ENCODE results near the gene NRXN3.

Gene NRXN3

DNA sequence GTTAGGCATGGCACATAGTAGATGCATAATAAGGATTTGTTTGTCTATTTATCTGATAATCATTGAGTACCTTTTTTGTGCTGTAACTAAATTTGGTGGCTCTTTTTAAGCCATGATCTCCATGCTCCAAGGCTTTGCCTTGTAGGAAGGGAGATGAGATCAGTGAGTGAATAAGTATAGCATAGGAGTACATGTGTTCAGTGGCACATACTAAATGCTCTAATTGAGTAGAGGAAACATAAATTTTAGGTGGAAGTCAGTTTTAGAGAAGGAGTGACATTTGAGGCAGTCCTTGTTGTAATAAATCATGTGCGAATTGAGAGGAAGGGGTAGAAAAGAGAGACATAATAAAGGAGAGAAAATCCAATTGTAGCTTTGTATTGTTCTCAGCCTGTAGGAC lies 482.6 kb downstream of the NRXN3 start:
- H3K9me3 ChIP-seq (ENCODE audit: control insufficient read depth, insufficient read depth, low read depth, low read length), result no peaks in the 10 kb centered on the region
- no peak overlapping the region for H3K4me3 ChIP-seq (ENCODE audit: low read depth, low read length)
- no peak overlapping the region for H3K27ac ChIP-seq (ENCODE audit: extremely low read depth, low read depth, low read length)
- H3K4me1 ChIP-seq (ENCODE audit: control insufficient read depth, insufficient read depth, low read length), result no peaks in the 10 kb centered on the region
- no peaks in the 10 kb centered on the region for H3K36me3 ChIP-seq (ENCODE audit: control insufficient read depth in 2 of 2, insufficient read depth in 1 of 2, low read length in 2 of 2)
- TF ChIP-seq ZNF157 (tag by site-specific recombination; IDR thresholded peaks at IDR 0.05) (no peak), YY1 (tag by site-specific recombination; IDR thresholded peaks at IDR 0.05) (no peak), ZNF398 (tag by site-specific recombination; IDR thresholded peaks at IDR 0.05) (no peak), ZNF184 (tag by site-specific recombination; IDR thresholded peaks at IDR 0.05) (no peak), WT1 (tag by site-specific recombination; IDR thresholded peaks at IDR 0.05) (no peak), ZNF658 (tag by site-specific recombination; IDR thresholded peaks at IDR 0.05) (no peak), GLIS1 (tag by site-specific recombination; IDR thresholded peaks at IDR 0.05) (no peak), ZNF621 (tag by site-specific recombination; IDR thresholded peaks at IDR 0.05) (no peak), ZBTB1 (tag by site-specific recombination; IDR thresholded peaks at IDR 0.05) (no peak), SALL2 (tag by site-specific recombination; IDR thresholded peaks at IDR 0.05; ENCODE audit: borderline replicate concordance) (no peak), ZNF558 (tag by site-specific recombination; IDR thresholded peaks at IDR 0.05) (no peak), ZNF391 (tag by site-specific recombination; IDR thresholded peaks at IDR 0.05; ENCODE audit: borderline replicate concordance, low read depth) (no peak), ZNF777 (tag by site-specific recombination; IDR thresholded peaks at IDR 0.05; ENCODE audit: borderline replicate concordance) (no peak), ZBTB20 (tag by site-specific recombination; IDR thresholded peaks at IDR 0.05) (no peak), KLF1 (tag by site-specific recombination; IDR thresholded peaks at IDR 0.05) (no peak)
- TF ChIP-seq, protein P1, sequence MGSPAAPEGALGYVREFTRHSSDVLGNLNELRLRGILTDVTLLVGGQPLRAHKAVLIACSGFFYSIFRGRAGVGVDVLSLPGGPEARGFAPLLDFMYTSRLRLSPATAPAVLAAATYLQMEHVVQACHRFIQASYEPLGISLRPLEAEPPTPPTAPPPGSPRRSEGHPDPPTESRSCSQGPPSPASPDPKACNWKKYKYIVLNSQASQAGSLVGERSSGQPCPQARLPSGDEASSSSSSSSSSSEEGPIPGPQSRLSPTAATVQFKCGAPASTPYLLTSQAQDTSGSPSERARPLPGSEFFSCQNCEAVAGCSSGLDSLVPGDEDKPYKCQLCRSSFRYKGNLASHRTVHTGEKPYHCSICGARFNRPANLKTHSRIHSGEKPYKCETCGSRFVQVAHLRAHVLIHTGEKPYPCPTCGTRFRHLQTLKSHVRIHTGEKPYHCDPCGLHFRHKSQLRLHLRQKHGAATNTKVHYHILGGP (tag by site-specific recombination; IDR thresholded peaks at IDR 0.05), result no peak
- TF ChIP-seq, protein P2, sequence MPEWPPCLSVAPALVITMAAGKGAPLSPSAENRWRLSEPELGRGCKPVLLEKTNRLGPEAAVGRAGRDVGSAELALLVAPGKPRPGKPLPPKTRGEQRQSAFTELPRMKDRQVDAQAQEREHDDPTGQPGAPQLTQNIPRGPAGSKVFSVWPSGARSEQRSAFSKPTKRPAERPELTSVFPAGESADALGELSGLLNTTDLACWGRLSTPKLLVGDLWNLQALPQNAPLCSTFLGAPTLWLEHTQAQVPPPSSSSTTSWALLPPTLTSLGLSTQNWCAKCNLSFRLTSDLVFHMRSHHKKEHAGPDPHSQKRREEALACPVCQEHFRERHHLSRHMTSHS (tag by site-specific recombination; IDR thresholded peaks at IDR 0.05), result no peak
- TF ChIP-seq, protein P3, sequence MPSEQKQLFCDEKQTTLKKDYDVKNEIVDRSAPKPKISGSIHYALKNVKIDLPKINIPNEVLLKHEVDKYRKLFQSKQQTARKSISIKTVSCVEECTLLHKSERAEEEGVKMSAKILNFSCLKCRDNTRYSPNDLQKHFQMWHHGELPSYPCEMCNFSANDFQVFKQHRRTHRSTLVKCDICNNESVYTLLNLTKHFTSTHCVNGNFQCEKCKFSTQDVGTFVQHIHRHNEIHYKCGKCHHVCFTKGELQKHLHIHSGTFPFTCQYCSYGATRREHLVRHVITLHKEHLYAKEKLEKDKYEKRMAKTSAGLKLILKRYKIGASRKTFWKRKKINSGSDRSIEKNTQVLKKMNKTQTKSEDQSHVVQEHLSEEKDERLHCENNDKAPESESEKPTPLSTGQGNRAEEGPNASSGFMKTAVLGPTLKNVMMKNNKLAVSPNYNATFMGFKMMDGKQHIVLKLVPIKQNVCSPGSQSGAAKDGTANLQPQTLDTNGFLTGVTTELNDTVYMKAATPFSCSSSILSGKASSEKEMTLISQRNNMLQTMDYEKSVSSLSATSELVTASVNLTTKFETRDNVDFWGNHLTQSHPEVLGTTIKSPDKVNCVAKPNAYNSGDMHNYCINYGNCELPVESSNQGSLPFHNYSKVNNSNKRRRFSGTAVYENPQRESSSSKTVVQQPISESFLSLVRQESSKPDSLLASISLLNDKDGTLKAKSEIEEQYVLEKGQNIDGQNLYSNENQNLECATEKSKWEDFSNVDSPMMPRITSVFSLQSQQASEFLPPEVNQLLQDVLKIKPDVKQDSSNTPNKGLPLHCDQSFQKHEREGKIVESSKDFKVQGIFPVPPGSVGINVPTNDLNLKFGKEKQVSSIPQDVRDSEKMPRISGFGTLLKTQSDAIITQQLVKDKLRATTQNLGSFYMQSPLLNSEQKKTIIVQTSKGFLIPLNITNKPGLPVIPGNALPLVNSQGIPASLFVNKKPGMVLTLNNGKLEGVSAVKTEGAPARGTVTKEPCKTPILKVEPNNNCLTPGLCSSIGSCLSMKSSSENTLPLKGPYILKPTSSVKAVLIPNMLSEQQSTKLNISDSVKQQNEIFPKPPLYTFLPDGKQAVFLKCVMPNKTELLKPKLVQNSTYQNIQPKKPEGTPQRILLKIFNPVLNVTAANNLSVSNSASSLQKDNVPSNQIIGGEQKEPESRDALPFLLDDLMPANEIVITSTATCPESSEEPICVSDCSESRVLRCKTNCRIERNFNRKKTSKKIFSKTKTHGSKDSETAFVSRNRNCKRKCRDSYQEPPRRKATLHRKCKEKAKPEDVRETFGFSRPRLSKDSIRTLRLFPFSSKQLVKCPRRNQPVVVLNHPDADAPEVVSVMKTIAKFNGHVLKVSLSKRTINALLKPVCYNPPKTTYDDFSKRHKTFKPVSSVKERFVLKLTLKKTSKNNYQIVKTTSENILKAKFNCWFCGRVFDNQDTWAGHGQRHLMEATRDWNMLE (tag by site-specific recombination; conservative IDR thresholded peaks at IDR 0.05; ENCODE audit: low read depth), result no peak
- TF ChIP-seq, protein P4, sequence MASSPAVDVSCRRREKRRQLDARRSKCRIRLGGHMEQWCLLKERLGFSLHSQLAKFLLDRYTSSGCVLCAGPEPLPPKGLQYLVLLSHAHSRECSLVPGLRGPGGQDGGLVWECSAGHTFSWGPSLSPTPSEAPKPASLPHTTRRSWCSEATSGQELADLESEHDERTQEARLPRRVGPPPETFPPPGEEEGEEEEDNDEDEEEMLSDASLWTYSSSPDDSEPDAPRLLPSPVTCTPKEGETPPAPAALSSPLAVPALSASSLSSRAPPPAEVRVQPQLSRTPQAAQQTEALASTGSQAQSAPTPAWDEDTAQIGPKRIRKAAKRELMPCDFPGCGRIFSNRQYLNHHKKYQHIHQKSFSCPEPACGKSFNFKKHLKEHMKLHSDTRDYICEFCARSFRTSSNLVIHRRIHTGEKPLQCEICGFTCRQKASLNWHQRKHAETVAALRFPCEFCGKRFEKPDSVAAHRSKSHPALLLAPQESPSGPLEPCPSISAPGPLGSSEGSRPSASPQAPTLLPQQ (tag by site-specific recombination; IDR thresholded peaks at IDR 0.05), result no peak
- TF ChIP-seq, protein P5, sequence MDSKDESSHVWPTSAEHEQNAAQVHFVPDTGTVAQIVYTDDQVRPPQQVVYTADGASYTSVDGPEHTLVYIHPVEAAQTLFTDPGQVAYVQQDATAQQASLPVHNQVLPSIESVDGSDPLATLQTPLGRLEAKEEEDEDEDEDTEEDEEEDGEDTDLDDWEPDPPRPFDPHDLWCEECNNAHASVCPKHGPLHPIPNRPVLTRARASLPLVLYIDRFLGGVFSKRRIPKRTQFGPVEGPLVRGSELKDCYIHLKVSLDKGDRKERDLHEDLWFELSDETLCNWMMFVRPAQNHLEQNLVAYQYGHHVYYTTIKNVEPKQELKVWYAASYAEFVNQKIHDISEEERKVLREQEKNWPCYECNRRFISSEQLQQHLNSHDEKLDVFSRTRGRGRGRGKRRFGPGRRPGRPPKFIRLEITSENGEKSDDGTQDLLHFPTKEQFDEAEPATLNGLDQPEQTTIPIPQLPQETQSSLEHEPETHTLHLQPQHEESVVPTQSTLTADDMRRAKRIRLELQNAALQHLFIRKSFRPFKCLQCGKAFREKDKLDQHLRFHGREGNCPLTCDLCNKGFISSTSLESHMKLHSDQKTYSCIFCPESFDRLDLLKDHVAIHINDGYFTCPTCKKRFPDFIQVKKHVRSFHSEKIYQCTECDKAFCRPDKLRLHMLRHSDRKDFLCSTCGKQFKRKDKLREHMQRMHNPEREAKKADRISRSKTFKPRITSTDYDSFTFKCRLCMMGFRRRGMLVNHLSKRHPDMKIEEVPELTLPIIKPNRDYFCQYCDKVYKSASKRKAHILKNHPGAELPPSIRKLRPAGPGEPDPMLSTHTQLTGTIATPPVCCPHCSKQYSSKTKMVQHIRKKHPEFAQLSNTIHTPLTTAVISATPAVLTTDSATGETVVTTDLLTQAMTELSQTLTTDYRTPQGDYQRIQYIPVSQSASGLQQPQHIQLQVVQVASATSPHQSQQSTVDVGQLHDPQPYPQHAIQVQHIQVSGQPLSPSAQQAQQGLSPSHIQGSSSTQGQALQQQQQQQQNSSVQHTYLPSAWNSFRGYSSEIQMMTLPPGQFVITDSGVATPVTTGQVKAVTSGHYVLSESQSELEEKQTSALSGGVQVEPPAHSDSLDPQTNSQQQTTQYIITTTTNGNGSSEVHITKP (tag by site-specific recombination; IDR thresholded peaks at IDR 0.05), result no peak
- ChIA-PET POLR2A (no interaction called here), CTCF (no interaction called here)
